Smooth muscle cell (in vitro differentiated cells): Measurements from ENCODE around the gene SEC16B. TPM values are rescaled to one million over a fixed set of nuclear protein-coding genes. Genes with fewer than 3 reads are reported as not detected.

Experiments
- DNase-seq: peaks from one replicate; lab custom pipeline; 2025; ENCODE audit not compliant: unreplicated experiment; lab: John Stamatoyannopoulos, UW
- H2AFZ ChIP-seq: fragments of 200-600 bp; sonication (generic); 2 replicates; pipeline ENCODE4 v1.6.0; 2016; ENCODE audit warnings: antibody characterized with exemption, low read depth, mild to moderate bottlenecking
- H3F3A ChIP-seq: fragments of 200-600 bp; sonication (generic); 2 replicates; pipeline ENCODE4 v1.6.0; 2017; ENCODE audit warnings: antibody characterized with exemption, low read depth
- H3K27ac ChIP-seq: fragments of 200-600 bp; sonication (generic); 2 replicates; pipeline ENCODE4 v1.5.1; 2016; ENCODE audit warnings: low read depth, mild to moderate bottlenecking
- H3K27me3 ChIP-seq: fragments of 200-600 bp; sonication (generic); 2 replicates; pipeline ENCODE4 v1.6.1; 2016; ENCODE audit warnings: low read depth, mild to moderate bottlenecking
- H3K36me3 ChIP-seq: fragments of 200-600 bp; sonication (generic); 2 replicates; pipeline ENCODE4 v1.5.1; 2016; ENCODE audit warnings: low read depth
- H3K4me1 ChIP-seq: fragments of 200-600 bp; sonication (generic); 2 replicates; pipeline ENCODE4 v1.5.1; 2016; ENCODE audit warnings: low read depth
- H3K4me2 ChIP-seq: fragments of 200-600 bp; sonication (generic); 2 replicates; pipeline ENCODE4 v1.6.0; 2016; ENCODE audit warnings: mild to moderate bottlenecking
- H3K4me3 ChIP-seq: fragments of 200-600 bp; sonication (generic); 2 replicates; pipeline ENCODE4 v1.5.1; 2016; ENCODE audit warnings: mild to moderate bottlenecking
- H3K79me2 ChIP-seq: fragments of 200-600 bp; sonication (generic); 2 replicates; pipeline ENCODE4 v1.6.0; 2016; ENCODE audit warnings: low read depth, mild to moderate bottlenecking
- H3K9ac ChIP-seq: fragments of 200-600 bp; sonication (generic); 2 replicates; pipeline ENCODE4 v1.6.0; 2016; ENCODE audit warnings: low read depth
- H3K9me3 ChIP-seq: fragments of 200-600 bp; sonication (generic); replicated peaks from 2 replicates; pipeline ENCODE4 v1.5.1; 2016; ENCODE audit warnings: low read depth
- H4K20me1 ChIP-seq: fragments of 200-600 bp; sonication (generic); 2 replicates; pipeline ENCODE4 v1.6.0; 2016; ENCODE audit warnings: low read depth
- CTCF ChIP-seq: fragments of 200-600 bp; sonication (generic); IDR thresholded peaks from 2 replicates; pipeline ENCODE4 v1.5.1; 2017; ENCODE audit warnings: borderline replicate concordance, mild to moderate bottlenecking, antibody characterized with exemption; ENCODE audit not compliant: insufficient read depth, poor library complexity, severe bottlenecking
- WGBS: methylation state at CpG from one replicate; pipeline ENCODE4 v1.1.7; 2016; ENCODE audit warnings: low lambda C conversion rate; 5-methylcytosine and 5-hydroxymethylcytosine counted together
- polyA plus RNA-seq: library from polyadenylated mRNA; unstranded; fragments of >200 nt; fragmentation: Nextera tagmentation; extraction: Ambion mirVana; gene quantifications from 2 replicates; pipeline ENCODE4 v1.2.1, GENCODE V29; 2016
- total RNA-seq: library from RNA; depleted of rRNA; stranded (reverse); fragments of >200 nt; gene quantifications from 2 replicates; pipeline ENCODE4 v1.2.3, GENCODE V29; 2014

SEC16B gene
- total and polyA plus RNA-seq, 2 experiments from 2014 or later, result 2.9 to 4.3 TPM

GRCh38 chr1:177907000-177907399 lies 62.9 kb downstream of the SEC16B start:
- Histone ChIP-seq H3K27me3 (peaks cover 23% of the 10 kb centered on the region), H3K36me3 (no peaks in the 10 kb centered on the region), H3K4me1 (no peaks in the 10 kb centered on the region), H4K20me1 (no peaks in the 10 kb centered on the region), H3K9me3 (no peaks in the 10 kb centered on the region), H3F3A (no peaks in the 10 kb centered on the region), H2AFZ (no peak overlapping the region), H3K4me3 (no peak overlapping the region), H3K27ac (no peak overlapping the region), H3K79me2 (no peaks in the 10 kb centered on the region), H3K4me2 (no peak overlapping the region), H3K9ac (no peak overlapping the region)
- no peak for DNase-seq
- TF ChIP-seq CTCF, result no peak
- WGBS, result 83% methylated on average over 5 of the region's 5 CpGs

DNA sequence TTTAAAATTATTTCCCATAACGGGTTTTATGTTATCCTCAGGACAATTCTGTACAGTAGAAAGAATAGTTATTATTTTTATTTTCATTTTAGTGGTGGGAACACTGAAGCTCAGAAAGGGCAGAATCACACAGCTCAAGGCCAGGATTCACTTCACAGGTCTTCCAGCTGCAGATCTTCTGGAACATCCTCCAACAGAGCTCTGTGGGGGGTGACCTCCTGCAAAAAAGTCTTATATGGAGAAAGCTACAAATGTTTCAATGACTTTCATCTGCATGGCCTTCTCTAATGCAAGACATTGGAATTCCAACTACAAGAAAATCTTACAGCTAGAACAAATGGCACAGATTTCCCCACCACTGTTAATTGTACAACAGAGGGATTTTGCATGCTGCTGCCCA lies 64.2 kb downstream of the SEC16B start:
- Histone ChIP-seq H3K9ac (no peak overlapping the region), H3F3A (no peaks in the 10 kb centered on the region), H3K27me3 (peaks cover 23% of the 10 kb centered on the region), H3K4me2 (no peak overlapping the region), H3K4me3 (no peak overlapping the region), H4K20me1 (no peaks in the 10 kb centered on the region), H3K36me3 (no peaks in the 10 kb centered on the region), H2AFZ (no peak overlapping the region), H3K27ac (no peak overlapping the region), H3K79me2 (no peaks in the 10 kb centered on the region), H3K9me3 (no peaks in the 10 kb centered on the region), H3K4me1 (no peaks in the 10 kb centered on the region)
- no peak for DNase-seq
- TF ChIP-seq CTCF, result no peak
- WGBS, result 76% methylated on average over 1 of the region's 1 CpG

DNA sequence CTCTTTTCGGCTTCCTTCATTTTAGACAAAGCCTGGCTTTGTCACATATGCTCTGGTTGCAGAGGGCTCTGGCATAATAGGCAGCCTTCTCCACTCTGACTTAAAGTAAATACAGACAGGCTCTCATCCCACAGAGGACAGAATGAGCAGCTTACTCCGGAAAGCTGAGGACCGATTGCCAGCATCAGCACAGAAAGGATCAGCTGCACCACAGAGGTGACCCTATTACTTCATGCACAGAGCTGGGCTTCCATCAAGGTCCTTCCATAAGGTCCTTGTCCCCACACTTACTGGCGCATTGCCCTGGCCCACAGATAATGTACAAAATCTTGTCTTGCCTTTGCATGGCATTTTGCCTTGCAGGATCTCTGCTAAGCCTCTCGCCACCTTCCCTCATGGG lies 67.6 kb downstream of the SEC16B start:
- Histone ChIP-seq H3K4me1 (no peaks in the 10 kb centered on the region), H3F3A (no peaks in the 10 kb centered on the region), H3K9ac (no peak overlapping the region), H4K20me1 (no peaks in the 10 kb centered on the region), H2AFZ (no peak overlapping the region), H3K4me3 (no peak overlapping the region), H3K79me2 (no peaks in the 10 kb centered on the region), H3K4me2 (no peak overlapping the region), H3K36me3 (no peaks in the 10 kb centered on the region), H3K27ac (no peak overlapping the region), H3K9me3 (no peaks in the 10 kb centered on the region), H3K27me3 (peaks cover 11% of the 10 kb centered on the region)
- DNase-seq, result no peak
- TF ChIP-seq CTCF, result no peak
- WGBS, result 93% methylated on average over 5 of the region's 5 CpGs

- no peak overlapping the region for H3K4me2 ChIP-seq
Measured at GRCh38 chr1:177897998-177898654, 71.7 kb downstream of the SEC16B start.

More at GRCh38 chr1:177897998-177898654, 71.7 kb downstream of the SEC16B start:
- Histone ChIP-seq H3K79me2 (no peaks in the 10 kb centered on the region), H3K4me1 (no peaks in the 10 kb centered on the region), H4K20me1 (no peaks in the 10 kb centered on the region), H3K36me3 (no peaks in the 10 kb centered on the region), H3K9me3 (no peaks in the 10 kb centered on the region), H3F3A (no peaks in the 10 kb centered on the region), H3K27me3 (peaks cover 5% of the 10 kb centered on the region), H3K9ac (no peak overlapping the region), H3K27ac (no peak overlapping the region), H3K4me3 (no peak overlapping the region), H2AFZ (no peak overlapping the region)
- TF ChIP-seq CTCF, result no peak
- WGBS, result 79% methylated on average over 11 of the region's 11 CpGs
- DNase-seq, result no peak
